A673 (cell line): Measurements from ENCODE around the gene IDUA. TPM values are rescaled to one million over a fixed set of nuclear protein-coding genes. Genes with fewer than 3 reads are reported as not detected.
"Not testable (repeated sequence)": the region's sequence is repeated elsewhere in the genome, so short reads cannot be mapped to it uniquely, and the experiment has no call there.

ENCODE experiments used
- Bru-seq: library from RNA; stranded (reverse); fragments of 400-500 nt; gene quantifications from one replicate; lab custom pipeline; 2021; lab: Mats Ljungman, UMichigan
- BruChase-seq, 2 experiments: library from RNA; stranded (reverse); fragments of 400-500 nt; gene quantifications; one replicate each; lab custom pipeline; 2021; lab: Mats Ljungman, UMichigan
- BruUV-seq: library from RNA; stranded (reverse); fragments of 400-500 nt; replicated peaks from 2 replicates; lab custom pipeline; 2021; lab: Mats Ljungman, UMichigan
- CTCF ChIA-PET: fragments of 300-600 bp; sonication (Branson Sonifier 250); formaldehyde crosslinking; loops from one replicate; lab custom pipeline; 2022; ENCODE audit warnings: antibody characterized with exemption; lab: Charles Lee
- POLR2A ChIA-PET: fragments of 300-600 bp; sonication (Branson Sonifier 250); formaldehyde crosslinking; loops from one replicate; lab custom pipeline; 2022; ENCODE audit warnings: antibody characterized with exemption; ENCODE audit not compliant: low non-redundant PET; lab: Charles Lee
- DNase-seq: peaks from one replicate; pipeline ENCODE4 v3.0.0-alpha.2; 2015; ENCODE audit warnings: low spot score
- H3K27ac ChIP-seq: fragments of 200-600 bp; sonication (generic); 2 replicates; pipeline ENCODE4 v1.5.1; 2016; ENCODE audit warnings: mixed run types, low read depth, mild to moderate bottlenecking, mixed read lengths, antibody characterized with exemption, low read length; ENCODE audit not compliant: poor library complexity, severe bottlenecking
- H3K27me3 ChIP-seq: fragments of 200-600 bp; sonication (generic); replicated peaks from 2 replicates; pipeline ENCODE4 v1.6.1; 2017; ENCODE audit warnings: mixed run types, low read depth, mild to moderate bottlenecking, mixed read lengths, antibody characterized with exemption, low read length; ENCODE audit not compliant: insufficient read depth, poor library complexity
- H3K36me3 ChIP-seq: fragments of 200-600 bp; sonication (generic); 2 replicates; pipeline ENCODE4 v1.6.1; 2016; ENCODE audit warnings: mixed run types, mild to moderate bottlenecking, mixed read lengths, antibody characterized with exemption, low read length; ENCODE audit not compliant: insufficient read depth, poor library complexity, severe bottlenecking
- H3K4me1 ChIP-seq: fragments of 200-600 bp; sonication (generic); 2 replicates; pipeline ENCODE4 v1.6.1; 2017; ENCODE audit warnings: mixed run types, mild to moderate bottlenecking, mixed read lengths, antibody characterized with exemption, low read length; ENCODE audit not compliant: insufficient read depth, poor library complexity, severe bottlenecking
- H3K4me3 ChIP-seq: fragments of 200-600 bp; sonication (generic); 2 replicates; pipeline ENCODE4 v1.5.1; 2016; ENCODE audit warnings: low read depth, mixed run types, mild to moderate bottlenecking, mixed read lengths, low read length; ENCODE audit not compliant: poor library complexity, severe bottlenecking
- H3K9me3 ChIP-seq: fragments of 200-600 bp; sonication (generic); 2 replicates; pipeline ENCODE4 v1.6.1; 2016; ENCODE audit warnings: mixed run types, low read depth, mild to moderate bottlenecking, mixed read lengths, antibody characterized with exemption, low read length; ENCODE audit not compliant: poor library complexity, severe bottlenecking
- EZH2 ChIP-seq: fragments of 200-600 bp; sonication (generic); IDR thresholded peaks from 2 replicates; pipeline ENCODE4 v1.6.1; 2017; ENCODE audit warnings: borderline replicate concordance, low read depth, mild to moderate bottlenecking, mixed read lengths, antibody characterized with exemption, low read length; ENCODE audit not compliant: poor library complexity, severe bottlenecking
- intact Hi-C: fragments of 100-400 bp; cut with micrococcal nuclease; formaldehyde crosslinking; loops from one replicate; pipeline ENCODE4 v1.10.0; 2022; ENCODE audit not compliant: unreplicated experiment
- long read RNA-seq: library from polyadenylated mRNA; stranded (forward); transcript quantifications from one replicate; pipeline ENCODE4 v2.0.0, GENCODE V29; 2022
- total RNA-seq: library from RNA; stranded (reverse); gene quantifications from 2 replicates; pipeline ENCODE4 v1.2.3, GENCODE V29; 2021
- TF ChIP-seq, protein P1 (sequence below): fragments of 300-800, 200-600 bp; sonication (generic); conservative IDR thresholded peaks from 2 replicates; pipeline ENCODE4 v1.5.1; 2017; ENCODE audit warnings: low read depth, mild to moderate bottlenecking, antibody characterized with exemption, low read length, moderate library complexity, mixed read lengths

The IDUA gene
- total RNA-seq (12.0 and 12.3 TPM in 2 replicates), Bru-seq, nascent RNA (percentile 34 among the genes with signal in this experiment), BruChase-seq, experiment 1, labeled RNA remaining after a 2-hour chase (percentile 32 among the genes with signal in this experiment), BruChase-seq, experiment 2, labeled RNA remaining after a 6-hour chase (percentile 43 among the genes with signal in this experiment)
- long read RNA-seq, partial matches to known transcripts: 1 of 11 reads
- long read RNA-seq, other reads (novel, unspliced or antisense): 7 of 11 reads

DNA sequence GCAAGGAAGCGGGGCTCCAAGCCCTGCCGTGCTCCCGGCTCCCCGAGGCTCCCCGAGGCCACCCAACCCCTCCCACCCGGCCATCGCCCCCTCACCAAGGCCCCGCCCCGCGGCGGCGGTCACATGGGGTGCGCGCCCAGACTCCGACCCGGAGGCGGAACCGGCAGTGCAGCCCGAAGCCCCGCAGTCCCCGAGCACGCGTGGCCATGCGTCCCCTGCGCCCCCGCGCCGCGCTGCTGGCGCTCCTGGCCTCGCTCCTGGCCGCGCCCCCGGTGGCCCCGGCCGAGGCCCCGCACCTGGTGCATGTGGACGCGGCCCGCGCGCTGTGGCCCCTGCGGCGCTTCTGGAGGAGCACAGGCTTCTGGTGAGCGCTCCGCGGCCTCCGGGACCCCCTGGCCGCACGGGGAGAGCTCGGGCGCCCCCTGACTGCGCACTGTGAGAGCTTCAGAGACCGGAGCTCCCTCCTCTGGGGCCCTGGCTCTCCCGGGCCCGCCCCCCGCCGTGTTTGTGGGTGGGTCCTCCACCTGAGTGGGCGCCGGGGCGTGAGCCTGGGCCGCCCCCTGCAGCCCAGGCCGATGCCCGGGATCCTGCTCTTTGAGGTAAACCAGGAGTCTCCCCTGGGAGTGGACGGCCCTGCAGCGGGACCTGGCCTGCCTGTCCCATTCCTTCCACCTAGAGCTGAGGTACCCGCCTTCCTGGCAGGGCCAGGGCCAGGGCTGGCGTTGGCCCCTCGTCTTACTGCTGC lies at the start of gene IDUA:
Gene IDUA (plus strand): TSS at position 166 of the 745 bp plus-strand sequence. CDS start 41 bp downstream, at position 207.
- H3K9me3 ChIP-seq: no peaks in the 10 kb centered on the region
- H3K4me3 ChIP-seq: peak within 1 kb of the TSS; percentile 60
- peak; percentile 79 for DNase-seq
- CTCF ChIA-PET: interaction anchor here (0.7 kb wide), 1 partner anchor 384 kb away, joined by 3 read pairs; no protein-coding TSS in a partner anchor
- TF ChIP-seq, protein P1, sequence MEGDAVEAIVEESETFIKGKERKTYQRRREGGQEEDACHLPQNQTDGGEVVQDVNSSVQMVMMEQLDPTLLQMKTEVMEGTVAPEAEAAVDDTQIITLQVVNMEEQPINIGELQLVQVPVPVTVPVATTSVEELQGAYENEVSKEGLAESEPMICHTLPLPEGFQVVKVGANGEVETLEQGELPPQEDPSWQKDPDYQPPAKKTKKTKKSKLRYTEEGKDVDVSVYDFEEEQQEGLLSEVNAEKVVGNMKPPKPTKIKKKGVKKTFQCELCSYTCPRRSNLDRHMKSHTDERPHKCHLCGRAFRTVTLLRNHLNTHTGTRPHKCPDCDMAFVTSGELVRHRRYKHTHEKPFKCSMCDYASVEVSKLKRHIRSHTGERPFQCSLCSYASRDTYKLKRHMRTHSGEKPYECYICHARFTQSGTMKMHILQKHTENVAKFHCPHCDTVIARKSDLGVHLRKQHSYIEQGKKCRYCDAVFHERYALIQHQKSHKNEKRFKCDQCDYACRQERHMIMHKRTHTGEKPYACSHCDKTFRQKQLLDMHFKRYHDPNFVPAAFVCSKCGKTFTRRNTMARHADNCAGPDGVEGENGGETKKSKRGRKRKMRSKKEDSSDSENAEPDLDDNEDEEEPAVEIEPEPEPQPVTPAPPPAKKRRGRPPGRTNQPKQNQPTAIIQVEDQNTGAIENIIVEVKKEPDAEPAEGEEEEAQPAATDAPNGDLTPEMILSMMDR: peak; percentile 65
- no peak for TF ChIP-seq EZH2
- intact Hi-C loops: loop anchor here (10.0 kb wide), 1 partner anchor 242 kb away; no protein-coding TSS in a partner anchor
- no TSS peak for BruUV-seq
- H3K36me3 ChIP-seq: no peaks in the 10 kb centered on the region
- H3K27me3 ChIP-seq: no peaks in the 10 kb centered on the region
- POLR2A ChIA-PET: no interaction called here
- peaks cover 8% of the 10 kb centered on the region for H3K4me1 ChIP-seq
- H3K27ac ChIP-seq: peak within 1 kb of the TSS; percentile 59

DNA sequence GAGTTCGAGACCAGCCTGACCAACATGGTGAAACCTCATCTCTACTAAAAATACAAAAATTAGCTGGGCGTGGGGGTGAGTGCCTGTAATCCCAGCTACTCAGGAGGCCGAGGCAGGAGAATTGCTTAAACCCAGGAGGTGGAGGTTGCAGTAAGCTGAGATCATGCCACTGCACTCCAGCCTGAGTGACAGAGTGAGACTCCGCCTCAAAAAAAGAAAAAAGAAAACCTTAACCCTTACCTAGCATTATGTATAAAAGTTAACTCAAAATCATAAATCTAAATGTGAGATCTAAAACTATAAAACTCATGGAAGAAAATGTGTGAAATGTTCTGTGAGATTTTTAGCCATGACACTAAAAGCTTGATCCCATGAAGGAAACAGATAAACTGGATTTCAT lies 47.3 kb upstream of the IDUA start:
- H3K36me3 ChIP-seq, H3K4me1 ChIP-seq, DNase-seq, POLR2A ChIA-PET, H3K27ac ChIP-seq, CTCF ChIA-PET, H3K27me3 ChIP-seq, H3K4me3 ChIP-seq, H3K9me3 ChIP-seq, BruUV-seq, intact Hi-C loops: not testable (repeated sequence)

- no peak for DNase-seq
- Histone ChIP-seq H3K4me3 (no peak overlapping the region), H3K27ac (no peak overlapping the region), H3K4me1 (no peaks in the 10 kb centered on the region), H3K27me3 (peaks cover 2% of the 10 kb centered on the region), H3K36me3 (no peaks in the 10 kb centered on the region), H3K9me3 (no peaks in the 10 kb centered on the region)
- intact Hi-C loops: no loop called here
- CTCF ChIA-PET: no interaction called here
- TF ChIP-seq, protein P1: no peak
- TF ChIP-seq EZH2: no peak
- BruUV-seq: no TSS peak
- POLR2A ChIA-PET: no interaction called here
Observed at GRCh38 chr4:945274-946102, 41.4 kb upstream of the IDUA start.
